Measurements from ENCODE around the gene BAIAP3. TPM values are rescaled to one million over a fixed set of nuclear protein-coding genes. Genes with fewer than 3 reads are reported as not detected.
A peak's percentile ranks its signal among the peaks of the same experiment; 100 is the strongest.

BAIAP3 gene
- total and polyA plus RNA-seq, 2 of the 8 experiments (the other 6 are each of a cell fraction or from before 2014, with no cell fraction given) = 2.9 to 6.8 TPM

DNA sequence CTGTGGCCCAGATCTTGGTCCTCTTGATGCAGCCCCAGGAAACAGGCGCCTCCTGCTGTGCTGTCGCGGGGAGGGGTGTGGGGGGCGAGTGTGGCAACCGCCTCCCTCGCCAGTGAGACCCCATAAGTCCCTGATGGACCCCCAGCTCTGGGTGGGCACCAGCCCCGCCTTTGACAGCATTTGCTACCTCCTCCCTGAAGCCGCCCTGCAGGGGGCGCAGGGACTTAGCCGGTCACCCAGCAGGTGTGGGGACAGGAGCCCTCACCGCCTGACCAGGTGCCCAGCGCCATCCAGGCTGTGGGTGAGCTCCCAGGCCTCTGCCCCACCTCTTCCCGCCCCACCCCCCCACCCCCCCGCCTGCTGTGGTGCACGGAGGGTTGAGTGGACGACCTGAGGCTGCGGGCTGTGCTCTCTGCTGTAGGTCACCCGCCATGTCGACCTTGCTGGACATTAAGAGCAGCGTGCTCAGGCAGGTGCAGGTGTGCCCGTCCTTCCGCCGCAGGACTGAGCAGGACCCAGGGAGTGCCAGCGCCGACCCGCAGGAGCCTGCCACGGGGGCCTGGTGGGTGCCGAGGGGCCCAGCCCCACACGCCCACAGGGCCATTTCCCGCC lies 4.8 kb downstream of the BAIAP3 start:
- H3K18ac ChIP-seq (ENCODE audit: extremely low read depth, low read length) = no peak overlapping the region
- H3K27ac ChIP-seq (ENCODE audit: low read depth, low read length) = no peak overlapping the region
- no peak overlapping the region for H3K4me2 ChIP-seq (ENCODE audit: insufficient read depth in 1 of 2, low read depth in 2 of 2, low read length in 2 of 2)
- H3K4me1 ChIP-seq (replicated peaks in 1 of 4; ENCODE audit: control insufficient read depth in 3 of 4, insufficient read depth in 4 of 4, low read length in 3 of 4) = peaks cover 0 to 10% (median 4%) of the 10 kb centered on the region in 4 experiments; a peak in 4 of 7 replicates
- no peak overlapping the region for H3K9ac ChIP-seq (replicated peaks in 1 of 4; ENCODE audit: extremely low read depth in 1 of 4, low read depth in 3 of 4, low read length in 3 of 4)
- H3K9me3 ChIP-seq (ENCODE audit: insufficient read depth in 2 of 2, low read depth in 1 of 2, low read length in 1 of 2) = no peaks in the 10 kb centered on the region
- ChIA-PET POLR2A (ENCODE audit: partially characterized antibody) (interaction anchor here (0.9 to 1.2 kb wide), 2 partner anchors 9 to 12 kb away, joined by 3 to 4 read pairs; no protein-coding TSS in a partner anchor), CTCF (ENCODE audit: partially characterized antibody) (interaction anchor here (0.7 to 5.2 kb wide), 8 partner anchors 9 to 79 kb away, joined by 3 to 43 read pairs (median 3); no protein-coding TSS in a partner anchor)
- H3K79me2 ChIP-seq (ENCODE audit: control insufficient read depth in 1 of 2, insufficient read depth in 2 of 2, low read length in 2 of 2) = no peaks in the 10 kb centered on the region
- FAIRE-seq (no peak), DNase-seq (ENCODE audit: low read depth in 1 of 2, low spot score in 2 of 2) (no peak)
- no peak overlapping the region for H2BK5ac ChIP-seq (ENCODE audit: low read depth, low read length)
- peak in 1 of 2 experiments; percentile 19; a peak in 1 of 4 replicates for TF ChIP-seq RAD21 (IDR thresholded peaks at IDR 0.05 in 1 of 2, conservative IDR thresholded peaks at IDR 0.05 in 1 of 2; ENCODE audit: low read depth in 2 of 2, low read length in 2 of 2)
- TF ChIP-seq TEAD4 (IDR thresholded peaks at IDR 0.05; ENCODE audit: low read depth, low read length) = no peak
- TF ChIP-seq CTCF (IDR thresholded peaks at IDR 0.05; ENCODE audit: control extremely low read depth in 1 of 3, insufficient read depth in 1 of 3, low read depth in 1 of 3, low read length in 3 of 3) = peak; percentile 32 to 57 (median 32)
- TF ChIP-seq YY1 (IDR thresholded peaks at IDR 0.05; ENCODE audit: low read depth, low read length) = no peak
- no peak for TF ChIP-seq SP2 (IDR thresholded peaks at IDR 0.05; ENCODE audit: low read length)
- no peak for TF ChIP-seq NANOG (IDR thresholded peaks at IDR 0.05; ENCODE audit: insufficient read depth, low read depth, low read length, poor library complexity, severe bottlenecking)
- H2BK15ac ChIP-seq (ENCODE audit: low read length) = no peak overlapping the region
- H4K91ac ChIP-seq (replicated peaks; ENCODE audit: insufficient read length, low read length) = no peak overlapping the region
- H3K4ac ChIP-seq (replicated peaks; ENCODE audit: insufficient read length, low read depth, low read length) = no peak overlapping the region
- no peak overlapping the region for H3K4me3 ChIP-seq (ENCODE audit: extremely low read depth in 1 of 4, insufficient read depth in 2 of 4, low read depth in 3 of 4, low read length in 4 of 4)
- no peak overlapping the region for H2BK12ac ChIP-seq (ENCODE audit: low read depth, low read length)
- no peak overlapping the region for H4K5ac ChIP-seq (ENCODE audit: insufficient read length, low read depth, low read length)
- no peak overlapping the region for H2AFZ ChIP-seq (ENCODE audit: low read length)
- H3K36me3 ChIP-seq (ENCODE audit: control insufficient read depth in 2 of 4, insufficient read depth in 4 of 4, low read length in 3 of 4) = no peaks in the 10 kb centered on the region
- H2BK20ac ChIP-seq (ENCODE audit: low read length) = no peak overlapping the region
- H4K8ac ChIP-seq (ENCODE audit: extremely low read depth, insufficient read depth, low read length) = peak overlapping the region; percentile 5; the same call in 1 of the 2 replicates
- no peak overlapping the region for H2AK5ac ChIP-seq (ENCODE audit: low read depth, low read length)
- no peak overlapping the region for H3K23ac ChIP-seq (ENCODE audit: insufficient read length)
- H3K27me3 ChIP-seq (replicated peaks in 1 of 4; ENCODE audit: control insufficient read depth in 3 of 4, extremely low read depth in 1 of 4, insufficient read depth in 3 of 4, low read length in 3 of 4) = peaks cover 16 to 42% (median 30%) of the 10 kb centered on the region in 4 experiments
- no peaks in the 10 kb centered on the region for H3K79me1 ChIP-seq (ENCODE audit: low read depth, low read length)
- WGBS, 2 experiments (ENCODE audit: extremely low coverage in 1 of 2, insufficient coverage in 1 of 2, insufficient read length in 1 of 2, insufficient replicate concordance in 2 of 2, low coverage in 1 of 2, low lambda C conversion rate in 2 of 2, missing lambda C conversion rate in 1 of 2) = 45% methylated on average over 17 of the region's 30 CpGs; no CpG with 5 or more reads in 1 of the 2 experiments
- H3K56ac ChIP-seq (replicated peaks; ENCODE audit: insufficient read length, low read depth, low read length) = no peak overlapping the region
- H3K14ac ChIP-seq (ENCODE audit: insufficient read length) = no peak overlapping the region
- H2BK120ac ChIP-seq (replicated peaks; ENCODE audit: low read depth, low read length) = no peak overlapping the region
- H4K20me1 ChIP-seq (replicated peaks in 1 of 2; ENCODE audit: control insufficient read depth in 1 of 2, insufficient read depth in 2 of 2, low read length in 2 of 2) = peaks cover 7 to 21% of the 10 kb centered on the region in 2 experiments
- peaks cover 2% of the 10 kb centered on the region; the same call in 1 of the 2 replicates for H3K23me2 ChIP-seq (ENCODE audit: low read depth, low read length)
